ENCODE data around the gene ITGA11. TPM values are rescaled to one million over a fixed set of nuclear protein-coding genes. Genes with fewer than 3 reads are reported as not detected.

The ITGA11 gene
- total and polyA plus RNA-seq, 2 donors (not counting 1 experiment from before 2014, with no cell fraction given), result not detected

GRCh38 chr15:68420186-68420684 lies 11.7 kb downstream of the ITGA11 start:
- Mint-ChIP-seq H3K27me3 (peaks cover 14% of the 10 kb centered on the region), H3K4me3 (no peak overlapping the region), H3K4me1 (no peaks in the 10 kb centered on the region), H3K27ac (no peak overlapping the region), H3K9me3 (ENCODE audit: insufficient read depth) (no peaks in the 10 kb centered on the region)
- ATAC-seq (ENCODE audit: low read depth) (no peak), DNase-seq (no peak)
- peaks cover 0 to 6% (median 0%) of the 10 kb centered on the region in 4 experiments for H3K27me3 ChIP-seq (replicated peaks in 1 of 4; ENCODE audit: control extremely low read depth in 1 of 4, control insufficient read depth in 3 of 4, insufficient read depth in 4 of 4, low read length in 3 of 4)
- H3K27ac ChIP-seq (ENCODE audit: low read length in 2 of 2), result no peak overlapping the region
- no peak overlapping the region for H3K4me2 ChIP-seq (replicated peaks; ENCODE audit: low read depth, low read length, poor library complexity, severe bottlenecking)
- H3K4me3 ChIP-seq (ENCODE audit: control extremely low read depth in 1 of 5, extremely low read depth in 1 of 5, insufficient read depth in 1 of 5, low read depth in 2 of 5, low read length in 4 of 5), result no peak overlapping the region
- TF ChIP-seq, protein P1, sequence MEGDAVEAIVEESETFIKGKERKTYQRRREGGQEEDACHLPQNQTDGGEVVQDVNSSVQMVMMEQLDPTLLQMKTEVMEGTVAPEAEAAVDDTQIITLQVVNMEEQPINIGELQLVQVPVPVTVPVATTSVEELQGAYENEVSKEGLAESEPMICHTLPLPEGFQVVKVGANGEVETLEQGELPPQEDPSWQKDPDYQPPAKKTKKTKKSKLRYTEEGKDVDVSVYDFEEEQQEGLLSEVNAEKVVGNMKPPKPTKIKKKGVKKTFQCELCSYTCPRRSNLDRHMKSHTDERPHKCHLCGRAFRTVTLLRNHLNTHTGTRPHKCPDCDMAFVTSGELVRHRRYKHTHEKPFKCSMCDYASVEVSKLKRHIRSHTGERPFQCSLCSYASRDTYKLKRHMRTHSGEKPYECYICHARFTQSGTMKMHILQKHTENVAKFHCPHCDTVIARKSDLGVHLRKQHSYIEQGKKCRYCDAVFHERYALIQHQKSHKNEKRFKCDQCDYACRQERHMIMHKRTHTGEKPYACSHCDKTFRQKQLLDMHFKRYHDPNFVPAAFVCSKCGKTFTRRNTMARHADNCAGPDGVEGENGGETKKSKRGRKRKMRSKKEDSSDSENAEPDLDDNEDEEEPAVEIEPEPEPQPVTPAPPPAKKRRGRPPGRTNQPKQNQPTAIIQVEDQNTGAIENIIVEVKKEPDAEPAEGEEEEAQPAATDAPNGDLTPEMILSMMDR (IDR thresholded peaks at IDR 0.05), result no peak
- TF ChIP-seq EZH2 (IDR thresholded peaks at IDR 0.05; ENCODE audit: borderline replicate concordance, insufficient read depth, low read depth, low read length, poor library complexity, severe bottlenecking), result no peak
- ChIA-PET CTCF (no interaction called here), POLR2A (no interaction called here)
- no peaks in the 10 kb centered on the region for H4K20me1 ChIP-seq (ENCODE audit: control insufficient read depth, insufficient read depth, low read length, poor library complexity, severe bottlenecking)
- H3K36me3 ChIP-seq (replicated peaks in 1 of 2; ENCODE audit: control extremely low read depth in 1 of 2, control insufficient read depth in 1 of 2, extremely low read depth in 1 of 2, insufficient read depth in 2 of 2, low read length in 1 of 2), result no peaks in the 10 kb centered on the region
- WGBS (ENCODE audit: insufficient coverage), result no CpG with 5 or more reads among the region's 4 CpGs
- intact Hi-C loops (cut with micrococcal nuclease), result no loop called here
- no peaks in the 10 kb centered on the region for H3K4me1 ChIP-seq (ENCODE audit: control insufficient read depth in 2 of 2, insufficient read depth in 2 of 2, low read length in 2 of 2)
- H2AFZ ChIP-seq (ENCODE audit: insufficient read depth, low read depth, low read length, poor library complexity, severe bottlenecking), result no peak overlapping the region
- no peaks in the 10 kb centered on the region for H3K79me2 ChIP-seq (ENCODE audit: control insufficient read depth, insufficient read depth, low read length)
- H3K9me3 ChIP-seq (ENCODE audit: control extremely low read depth in 1 of 3, control insufficient read depth in 2 of 3, insufficient read depth in 1 of 3, low read length in 2 of 3), result no peaks in the 10 kb centered on the region
- H3K9ac ChIP-seq (ENCODE audit: low read length), result no peak overlapping the region

DNA sequence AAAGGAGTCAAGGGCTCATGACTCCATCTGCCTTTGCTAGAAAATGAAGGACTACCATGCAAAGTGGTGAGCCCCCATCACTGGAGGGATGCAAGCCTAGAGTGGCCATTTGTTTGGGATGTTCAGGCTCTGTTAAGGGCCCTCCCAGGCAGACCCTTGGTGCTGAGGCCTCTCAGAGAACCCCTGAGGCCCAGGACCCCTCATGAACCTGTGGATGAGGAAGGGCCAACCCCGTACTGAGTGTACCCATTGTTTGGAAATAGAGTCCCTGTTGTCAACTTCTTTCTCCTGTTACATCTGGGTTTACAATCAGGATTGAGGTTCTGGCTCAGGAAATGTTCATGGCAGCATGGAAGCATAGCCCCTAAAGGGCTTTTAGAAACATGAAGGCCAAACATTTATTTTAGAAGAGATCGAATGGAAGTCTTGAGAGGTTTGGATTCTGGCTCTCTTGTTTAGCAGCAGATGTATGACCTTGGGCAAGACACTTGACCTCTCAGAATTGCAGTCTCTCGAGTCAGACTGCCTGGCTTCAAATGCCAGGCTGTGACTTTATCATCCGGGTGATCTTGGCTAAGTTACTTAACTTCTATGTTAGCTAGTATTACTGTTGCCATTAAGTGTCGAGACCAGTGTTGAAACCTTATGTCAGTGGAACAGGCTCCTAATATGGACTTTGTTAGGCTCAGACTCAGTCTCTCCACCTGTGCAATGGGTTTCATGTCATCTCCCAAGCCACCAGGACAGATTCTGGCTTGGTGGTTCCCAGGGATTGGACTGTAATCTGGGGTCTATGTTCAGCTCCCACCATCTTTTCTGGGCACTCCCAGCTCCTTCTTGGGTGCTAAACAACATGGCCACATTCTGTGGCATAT lies 12.4 kb downstream of the ITGA11 start:
- H3K4me1 Mint-ChIP-seq, result no peaks in the 10 kb centered on the region
- TF ChIP-seq, protein P1 (IDR thresholded peaks at IDR 0.05), result no peak
- TF ChIP-seq EZH2 (IDR thresholded peaks at IDR 0.05; ENCODE audit: borderline replicate concordance, insufficient read depth, low read depth, low read length, poor library complexity, severe bottlenecking), result no peak
- POLR2A ChIA-PET, result no interaction called here
- H3K27ac Mint-ChIP-seq, result no peak overlapping the region
- H3K4me3 Mint-ChIP-seq, result no peak overlapping the region
- ATAC-seq (ENCODE audit: low read depth), result no peak
- Histone ChIP-seq H3K79me2 (ENCODE audit: control insufficient read depth, insufficient read depth, low read length) (no peaks in the 10 kb centered on the region), H3K27ac (ENCODE audit: low read length in 2 of 2) (no peak overlapping the region), H3K4me2 (replicated peaks; ENCODE audit: low read depth, low read length, poor library complexity, severe bottlenecking) (no peak overlapping the region), H4K20me1 (ENCODE audit: control insufficient read depth, insufficient read depth, low read length, poor library complexity, severe bottlenecking) (no peaks in the 10 kb centered on the region), H3K4me1 (ENCODE audit: control insufficient read depth in 2 of 2, insufficient read depth in 2 of 2, low read length in 2 of 2) (no peaks in the 10 kb centered on the region), H3K36me3 (replicated peaks in 1 of 2; ENCODE audit: control extremely low read depth in 1 of 2, control insufficient read depth in 1 of 2, extremely low read depth in 1 of 2, insufficient read depth in 2 of 2, low read length in 1 of 2) (no peaks in the 10 kb centered on the region), H3K9ac (ENCODE audit: low read length) (no peak overlapping the region), H3K27me3 (replicated peaks in 1 of 4; ENCODE audit: control extremely low read depth in 1 of 4, control insufficient read depth in 3 of 4, insufficient read depth in 4 of 4, low read length in 3 of 4) (peaks cover 0 to 6% (median 0%) of the 10 kb centered on the region in 4 experiments), H3K4me3 (ENCODE audit: control extremely low read depth in 1 of 5, extremely low read depth in 1 of 5, insufficient read depth in 1 of 5, low read depth in 2 of 5, low read length in 4 of 5) (no peak overlapping the region), H2AFZ (ENCODE audit: insufficient read depth, low read depth, low read length, poor library complexity, severe bottlenecking) (no peak overlapping the region), H3K9me3 (ENCODE audit: control extremely low read depth in 1 of 3, control insufficient read depth in 2 of 3, insufficient read depth in 1 of 3, low read length in 2 of 3) (no peaks in the 10 kb centered on the region)
- 94% methylated on average over 5 of the region's 5 CpGs for WGBS (ENCODE audit: insufficient coverage)
- no peak for DNase-seq
- intact Hi-C loops (cut with micrococcal nuclease), result no loop called here
- H3K9me3 Mint-ChIP-seq (ENCODE audit: insufficient read depth), result no peaks in the 10 kb centered on the region
- CTCF ChIA-PET, result no interaction called here
- H3K27me3 Mint-ChIP-seq, result peaks cover 14% of the 10 kb centered on the region
